Measurements from ENCODE around the gene TRPV3.
"Not testable (repeated sequence)": the region's sequence is repeated elsewhere in the genome, so short reads cannot be mapped to it uniquely, and the experiment has no call there.

The TRPV3 gene

GRCh38 chr17:3519472-3519871 is 38.1 kb downstream of the TRPV3 start:
- not testable (repeated sequence) for DNase-seq

GRCh38 chr17:3514873-3515272 is 42.7 kb downstream of the TRPV3 start:
- no peak for DNase-seq

- not testable (repeated sequence) for DNase-seq
Measured at GRCh38 chr17:3514167-3514566, 43.4 kb downstream of the TRPV3 start.

GRCh38 chr17:3513305-3514035 is 44.1 kb downstream of the TRPV3 start:
- DNase-seq = no peak

GRCh38 chr17:3512505-3513171 is 45.0 kb downstream of the TRPV3 start:
- DNase-seq = no peak

- no peak for DNase-seq
Measured at GRCh38 chr17:3511852-3512504, 45.6 kb downstream of the TRPV3 start.

GRCh38 chr17:3510090-3510489 is 47.5 kb downstream of the TRPV3 start:
- DNase-seq = no peak

GRCh38 chr17:3507869-3508268 is 49.7 kb downstream of the TRPV3 start:
- no peak for DNase-seq

GRCh38 chr17:3507071-3507470 is 50.5 kb downstream of the TRPV3 start:
- no peak for DNase-seq

- DNase-seq = no peak
Measured at GRCh38 chr17:3506054-3506453, 51.6 kb downstream of the TRPV3 start.

- DNase-seq = no peak
Measured at GRCh38 chr17:3505008-3505407, 52.6 kb downstream of the TRPV3 start.

GRCh38 chr17:3503285-3503684 is 54.3 kb downstream of the TRPV3 start:
- no peak for DNase-seq

- DNase-seq = no peak
Measured at GRCh38 chr17:3502466-3502865, 55.1 kb downstream of the TRPV3 start.

GRCh38 chr17:3501344-3501743 is 56.3 kb downstream of the TRPV3 start:
- DNase-seq = no peak

- DNase-seq = no peak
Measured at GRCh38 chr17:3497101-3497500, 60.5 kb downstream of the TRPV3 start.

- DNase-seq = no peak
Measured at GRCh38 chr17:3485481-3486068, 72.0 kb downstream of the TRPV3 start.

GRCh38 chr17:3482852-3483251 is 74.8 kb downstream of the TRPV3 start:
- no peak for DNase-seq

GRCh38 chr17:3479988-3480387 is 77.6 kb downstream of the TRPV3 start:
- no peak for DNase-seq

- DNase-seq = no peak
Measured at GRCh38 chr17:3475812-3476610, 81.6 kb downstream of the TRPV3 start, which contains the start of gene ASPA. ASPA (plus strand) TSS chr17:3475997; CDS start chr17:3476160, 163 bp downstream.

GRCh38 chr17:3475251-3475685 is 82.3 kb downstream of the TRPV3 start:
- no peak for DNase-seq

- DNase-seq = no peak
Measured at GRCh38 chr17:3474212-3474611, 83.4 kb downstream of the TRPV3 start.

- DNase-seq = no peak
Measured at GRCh38 chr17:3472137-3472536, 85.5 kb downstream of the TRPV3 start.

- no peak for DNase-seq
Measured at GRCh38 chr17:3471599-3471998, 86.0 kb downstream of the TRPV3 start, which contains the start of gene SPATA22. SPATA22 (minus strand) TSS chr17:3471819; CDS start chr17:3469325, 2,494 bp downstream.
